GM19099 (cell line): ENCODE data around the gene ACVR1B.

Source experiments
- POLR2A ChIP-seq: IDR thresholded peaks from 3 replicates; pipeline ENCODE4 v1.6.1; 2011; ENCODE audit warnings: low read depth; ENCODE audit not compliant: insufficient read length; ENCODE audit errors: extremely low read depth

Gene ACVR1B

GRCh38 chr12:51963477-51963876 is 12.0 kb downstream of the ACVR1B start:
- TF ChIP-seq POLR2A: no peak

- no peak for TF ChIP-seq POLR2A
These were observed 18.1 kb downstream of the ACVR1B start for GRCh38 chr12:51969643-51970042.

- no peak for TF ChIP-seq POLR2A
These were observed 19.6 kb downstream of the ACVR1B start for GRCh38 chr12:51970904-51971646.

- TF ChIP-seq POLR2A: no peak
These were observed 20.4 kb downstream of the ACVR1B start for GRCh38 chr12:51971679-51972421.

- TF ChIP-seq POLR2A: no peak
These were observed 20.9 kb downstream of the ACVR1B start for GRCh38 chr12:51972422-51972812.

GRCh38 chr12:51972849-51973273 is 21.4 kb downstream of the ACVR1B start:
- no peak for TF ChIP-seq POLR2A

- no peak for TF ChIP-seq POLR2A
These were observed 22.1 kb downstream of the ACVR1B start for GRCh38 chr12:51973560-51973959.

- no peak for TF ChIP-seq POLR2A
These were observed 23.1 kb downstream of the ACVR1B start for GRCh38 chr12:51974646-51975045.

GRCh38 chr12:51975196-51975595 is 23.7 kb downstream of the ACVR1B start:
- TF ChIP-seq POLR2A: no peak

GRCh38 chr12:51976376-51977160 is 25.1 kb downstream of the ACVR1B start:
- TF ChIP-seq POLR2A: no peak

GRCh38 chr12:51977320-51977753 is 25.8 kb downstream of the ACVR1B start:
- no peak for TF ChIP-seq POLR2A

- no peak for TF ChIP-seq POLR2A
These were observed 28.7 kb downstream of the ACVR1B start for GRCh38 chr12:51980051-51980808.

- no peak for TF ChIP-seq POLR2A
These were observed 29.3 kb downstream of the ACVR1B start for GRCh38 chr12:51980809-51981127.

GRCh38 chr12:51984657-51985056 is 33.2 kb downstream of the ACVR1B start:
- TF ChIP-seq POLR2A: no peak
